H1 (cell line): ENCODE data around the gene DHX57. TPM values are rescaled to one million over a fixed set of nuclear protein-coding genes. Genes with fewer than 3 reads are reported as not detected.

Experiments
- CTCF ChIA-PET: fragments of 300-600 bp; sonication (Branson Sonifier 250); formaldehyde crosslinking; loops from one replicate; lab custom pipeline; 2021; ENCODE audit not compliant: partially characterized antibody; lab: Charles Lee
- POLR2A ChIA-PET: fragments of 300-600 bp; sonication (Branson Sonifier 250); formaldehyde crosslinking; loops from one replicate; lab custom pipeline; 2021; ENCODE audit warnings: inconsistent platforms; ENCODE audit not compliant: partially characterized antibody; lab: Charles Lee
- DNase-seq, 2 experiments: peaks; one replicate each; pipeline versions ENCODE4 v3.0.0 to v3.0.0-alpha.2; 2010 to 2022; ENCODE audit warnings: low spot score in 2 of 2, low read depth in 1 of 2, mixed read lengths in 1 of 2
- FAIRE-seq: peaks from 2 replicates; lab custom pipeline; 2011; peaks lifted over from hg19 to GRCh38; lab: Jason Lieb, UNC
- H2AFZ ChIP-seq: 2 replicates; pipeline ENCODE4 v1.8.1; 2012; ENCODE audit warnings: low read length, inconsistent platforms
- H2AK5ac ChIP-seq: 2 replicates; pipeline ENCODE4 v1.6.1; 2013; ENCODE audit warnings: low read depth, low read length
- H2BK120ac ChIP-seq: replicated peaks from 2 replicates; pipeline ENCODE3; 2013; ENCODE audit warnings: low read depth, low read length, inconsistent platforms
- H2BK12ac ChIP-seq: 2 replicates; pipeline ENCODE4 v1.6.1; 2013; ENCODE audit warnings: low read depth, low read length
- H2BK15ac ChIP-seq: 2 replicates; pipeline ENCODE4 v1.6.1; 2013; ENCODE audit warnings: low read length
- H2BK20ac ChIP-seq: 2 replicates; pipeline ENCODE4 v1.6.1; 2013; ENCODE audit warnings: low read length
- H2BK5ac ChIP-seq: 2 replicates; pipeline ENCODE4 v1.6.1; 2013; ENCODE audit warnings: low read depth, low read length
- H3K14ac ChIP-seq: 2 replicates; pipeline ENCODE4 v1.6.1; 2013; ENCODE audit warnings: inconsistent platforms; ENCODE audit not compliant: insufficient read length
- H3K18ac ChIP-seq: 2 replicates; pipeline ENCODE4 v1.6.1; 2013; ENCODE audit warnings: low read length; ENCODE audit errors: extremely low read depth
- H3K23ac ChIP-seq: 2 replicates; pipeline ENCODE4 v1.6.1; 2013; ENCODE audit warnings: inconsistent platforms; ENCODE audit not compliant: insufficient read length
- H3K23me2 ChIP-seq: 2 replicates; pipeline ENCODE4 v1.6.1; 2013; ENCODE audit warnings: low read depth, low read length
- H3K27ac ChIP-seq: 2 replicates; pipeline ENCODE4 v1.6.1; 2011; ENCODE audit warnings: low read depth, low read length, inconsistent platforms
- H3K27me3 ChIP-seq, 4 experiments: replicated peaks in 1 of 4; 1 replicate in 1 of 4; 2 replicates in 3 of 4; pipeline versions ENCODE4 v1.6.1 to v1.8.1; 2011 to 2013; ENCODE audit warnings: low read length in 3 of 4, mild to moderate bottlenecking in 3 of 4, inconsistent platforms in 2 of 4, mixed read lengths in 2 of 4, moderate library complexity in 1 of 4; ENCODE audit not compliant: control insufficient read depth in 3 of 4, insufficient read depth in 3 of 4; ENCODE audit errors: extremely low read depth in 1 of 4
- H3K36me3 ChIP-seq, 4 experiments: 2 replicates each; pipeline versions ENCODE4 v1.6.1 to v1.8.1; 2011 to 2013; ENCODE audit warnings: mild to moderate bottlenecking in 4 of 4, low read length in 3 of 4, moderate library complexity in 2 of 4, control low read depth in 1 of 4, inconsistent platforms in 1 of 4; ENCODE audit not compliant: insufficient read depth in 4 of 4, control insufficient read depth in 2 of 4
- H3K4ac ChIP-seq: replicated peaks from 2 replicates; pipeline ENCODE3; 2013; ENCODE audit warnings: low read length, low read depth, mixed read lengths, inconsistent platforms; ENCODE audit not compliant: insufficient read length
- H3K4me1 ChIP-seq, 4 experiments: replicated peaks in 1 of 4; 1 replicate in 1 of 4; 2 replicates in 3 of 4; pipeline versions ENCODE4 v1.6.1 to v1.8.1; 2011 to 2013; ENCODE audit warnings: low read length in 3 of 4, inconsistent platforms in 2 of 4, mixed read lengths in 1 of 4; ENCODE audit not compliant: insufficient read depth in 4 of 4, control insufficient read depth in 3 of 4
- H3K4me2 ChIP-seq, 2 experiments: 2 replicates each; pipeline versions ENCODE4 v1.6.1 to v1.8.1; 2011 to 2013; ENCODE audit warnings: low read depth in 2 of 2, low read length in 2 of 2, control low read depth in 1 of 2, inconsistent platforms in 1 of 2, mild to moderate bottlenecking in 1 of 2; ENCODE audit not compliant: insufficient read depth in 1 of 2
- H3K4me3 ChIP-seq, 4 experiments: fragments of 200-600, 300-600 bp in 1 of 4; sonication (generic), shearing (Covaris generic), sonication (Bioruptor Twin) in 1 of 4; 2 replicates each; pipeline versions ENCODE4 v1.5.1 to v1.8.1; 2011 to 2016; ENCODE audit warnings: low read length in 4 of 4, low read depth in 3 of 4, control low read depth in 2 of 4, inconsistent platforms in 2 of 4, mild to moderate bottlenecking in 2 of 4, mixed read lengths in 1 of 4, moderate library complexity in 1 of 4; ENCODE audit not compliant: insufficient read depth in 2 of 4; ENCODE audit errors: extremely low read depth in 1 of 4
- H3K56ac ChIP-seq: replicated peaks from 2 replicates; pipeline ENCODE3; 2013; ENCODE audit warnings: low read depth, mild to moderate bottlenecking, mixed read lengths, low read length, inconsistent platforms; ENCODE audit not compliant: insufficient read length
- H3K79me1 ChIP-seq: 2 replicates; pipeline ENCODE4 v1.6.1; 2013; ENCODE audit warnings: low read depth, low read length, control low read depth
- H3K79me2 ChIP-seq, 2 experiments: 2 replicates each; pipeline versions ENCODE4 v1.6.1 to v1.8.1; 2012 to 2013; ENCODE audit warnings: low read length in 2 of 2, mild to moderate bottlenecking in 2 of 2, inconsistent platforms in 1 of 2; ENCODE audit not compliant: insufficient read depth in 2 of 2, control insufficient read depth in 1 of 2
- H3K9ac ChIP-seq, 4 experiments: replicated peaks in 1 of 4; 1 replicate in 1 of 4; 2 replicates in 3 of 4; pipeline versions ENCODE4 v1.6.1 to v1.8.1; 2011 to 2013; ENCODE audit warnings: low read depth in 3 of 4, low read length in 3 of 4, control low read depth in 2 of 4, mild to moderate bottlenecking in 2 of 4, moderate library complexity in 2 of 4, inconsistent platforms in 1 of 4; ENCODE audit errors: extremely low read depth in 1 of 4
- H3K9me3 ChIP-seq, 2 experiments: 2 replicates each; pipeline versions ENCODE4 v1.6.1 to v1.8.1; 2012 to 2013; ENCODE audit warnings: mild to moderate bottlenecking in 2 of 2, moderate library complexity in 2 of 2, control low read depth in 1 of 2, inconsistent platforms in 1 of 2, low read depth in 1 of 2, low read length in 1 of 2, mixed read lengths in 1 of 2; ENCODE audit not compliant: insufficient read depth in 2 of 2
- H4K20me1 ChIP-seq, 2 experiments: replicated peaks in 1 of 2; 2 replicates each; pipeline versions ENCODE3 to v1.8.1; 2011 to 2013; ENCODE audit warnings: inconsistent platforms in 2 of 2, low read length in 2 of 2, mild to moderate bottlenecking in 1 of 2; ENCODE audit not compliant: insufficient read depth in 2 of 2, control insufficient read depth in 1 of 2
- H4K5ac ChIP-seq: 2 replicates; pipeline ENCODE4 v1.6.1; 2013; ENCODE audit warnings: low read length, low read depth, mixed read lengths, inconsistent platforms; ENCODE audit not compliant: insufficient read length
- H4K8ac ChIP-seq: 2 replicates; pipeline ENCODE4 v1.8.0; 2013; ENCODE audit warnings: mild to moderate bottlenecking, moderate library complexity, low read length, inconsistent platforms; ENCODE audit not compliant: insufficient read depth; ENCODE audit errors: extremely low read depth
- H4K91ac ChIP-seq: replicated peaks from 2 replicates; pipeline ENCODE3; 2013; ENCODE audit warnings: low read length, mixed read lengths, inconsistent platforms; ENCODE audit not compliant: insufficient read length
- CBX8 ChIP-seq: fragments of 300-800, 300-1000 bp; sonication (generic); IDR thresholded peaks from 2 replicates; pipeline ENCODE4 v1.7.1; 2016; ENCODE audit warnings: low read depth, low read length, borderline replicate concordance
- FOSL1 ChIP-seq: IDR thresholded peaks from 2 replicates; pipeline ENCODE4 v1.6.1; 2011; ENCODE audit warnings: mild to moderate bottlenecking, low read depth, low read length, moderate library complexity; ENCODE audit not compliant: insufficient read depth
- GABPA ChIP-seq: IDR thresholded peaks from 2 replicates; pipeline ENCODE4 v1.6.1; 2011; ENCODE audit warnings: mild to moderate bottlenecking, low read length, moderate library complexity, borderline replicate concordance; ENCODE audit not compliant: insufficient read depth
- JUN ChIP-seq: IDR thresholded peaks from 2 replicates; pipeline ENCODE4 v1.6.1; 2011; ENCODE audit warnings: low read depth, mild to moderate bottlenecking, improper control_type of control experiment, low read length
- NRF1 ChIP-seq: IDR thresholded peaks from 2 replicates; pipeline ENCODE4 v1.6.1; 2011; ENCODE audit warnings: mild to moderate bottlenecking, low read depth, low read length, improper control_type of control experiment
- PHF8 ChIP-seq: fragments of 200-600 bp; sonication (generic); conservative IDR thresholded peaks from 2 replicates; pipeline ENCODE4 v1.7.1; 2012; ENCODE audit warnings: low read depth, mild to moderate bottlenecking, inconsistent platforms, low read length, moderate library complexity
- SIRT6 ChIP-seq: IDR thresholded peaks from one replicate; pipeline ENCODE4 v1.7.1; 2012; ENCODE audit warnings: low read length, inconsistent platforms
- SP1 ChIP-seq: IDR thresholded peaks from 2 replicates; pipeline ENCODE4 v1.6.1; 2011; ENCODE audit warnings: low read depth, low read length
- SP4 ChIP-seq: IDR thresholded peaks from 2 replicates; pipeline ENCODE4 v1.6.1; 2012; ENCODE audit warnings: low read length, inconsistent platforms
- TCF12 ChIP-seq: IDR thresholded peaks from 2 replicates; pipeline ENCODE4 v1.6.1; 2011; ENCODE audit warnings: low read depth, mild to moderate bottlenecking, low read length
- TEAD4 ChIP-seq: IDR thresholded peaks from 2 replicates; pipeline ENCODE4 v1.6.1; 2012; ENCODE audit warnings: low read depth, low read length, inconsistent platforms, mixed read lengths
- WGBS, 2 experiments: shearing (Covaris generic) in 1 of 2; methylation state at CpG; one replicate each; pipeline versions ENCODE4 v1.1.6 to v1.1.7; 2013 to 2015; ENCODE audit warnings: low lambda C conversion rate in 2 of 2, mixed read lengths in 2 of 2, inconsistent platforms in 1 of 2, low coverage in 1 of 2, missing lambda C conversion rate in 1 of 2; ENCODE audit not compliant: insufficient replicate concordance in 2 of 2, insufficient coverage in 1 of 2, insufficient read length in 1 of 2; ENCODE audit errors: extremely low coverage in 1 of 2, missing lambda C conversion rate in 1 of 2; 5-methylcytosine and 5-hydroxymethylcytosine counted together
- polyA plus RNA-seq, 7 experiments: library from polyadenylated mRNA; depleted of rRNA in 3 of 7; stranded (reverse) in 5 of 7; unstranded in 2 of 7; fragments of >200 nt in 5 of 7; fragments of 200-250 nt in 2 of 7; gene quantifications; 1 replicate in 5 of 7; 2 replicates in 1 of 7; 4 replicates in 1 of 7; pipeline versions ENCODE4 v1.2.1 to v1.2.3, GENCODE V29; 2011 to 2013; ENCODE audit warnings: missing spikeins in 2 of 7, mixed read lengths in 2 of 7
- total RNA-seq: library from RNA; stranded (reverse); fragmentation: NEBNext Ultra II Directional; extraction: Animal tissue kit (Norgen Biotek cat#: 25700); gene quantifications from 2 replicates; pipeline ENCODE4 v1.2.1, GENCODE V29; 2021
- TF ChIP-seq, protein P1 (sequence below): IDR thresholded peaks from 2 replicates; pipeline ENCODE4 v1.6.1; 2011; ENCODE audit warnings: low read depth, mild to moderate bottlenecking, low read length; ENCODE audit not compliant: insufficient read depth

The DHX57 gene
- total and polyA plus RNA-seq, 2 of the 8 experiments (the other 6 are each of a cell fraction or from before 2014, with no cell fraction given): 10.7 to 32.9 TPM

DNA sequence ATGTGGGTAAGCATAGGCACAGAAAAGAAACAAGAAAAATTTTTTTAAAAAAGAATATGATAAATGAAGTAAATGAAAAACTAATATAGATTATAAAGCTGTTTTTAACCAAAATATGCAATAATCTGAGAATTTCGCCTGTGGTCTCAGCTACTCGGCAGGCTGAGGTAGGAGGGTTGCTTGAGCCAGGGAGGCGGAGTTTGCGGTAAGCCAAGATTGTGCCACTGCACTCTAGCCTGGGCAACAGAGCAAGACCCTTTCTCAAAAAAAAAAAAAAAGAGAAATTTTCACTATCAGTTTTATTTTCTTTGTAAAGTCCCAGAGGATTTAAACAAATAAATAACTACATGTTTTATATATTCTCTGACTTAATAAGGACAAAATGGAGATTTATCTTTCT lies 47.3 kb downstream of the DHX57 start:
- CTCF ChIA-PET: interaction anchor here (0.6 kb wide), 1 partner anchor 81 kb away, joined by 3 read pairs; no protein-coding TSS in a partner anchor

More for the DNA sequence above, 47.3 kb downstream of the DHX57 start:
- DNase-seq (no peak), FAIRE-seq (no peak)
- no peaks in the 10 kb centered on the region for H3K79me1 ChIP-seq
- H3K9me3 ChIP-seq: no peaks in the 10 kb centered on the region
- H2BK120ac ChIP-seq: no peak overlapping the region
- H3K23ac ChIP-seq: no peak overlapping the region
- no peak overlapping the region for H3K4ac ChIP-seq
- H2BK5ac ChIP-seq: no peak overlapping the region
- H3K27me3 ChIP-seq: no peaks in the 10 kb centered on the region
- H4K20me1 ChIP-seq: no peaks in the 10 kb centered on the region
- H3K4me3 ChIP-seq: no peak overlapping the region
- H3K79me2 ChIP-seq: no peaks in the 10 kb centered on the region
- no peak for TF ChIP-seq CBX8
- no peak for TF ChIP-seq TEAD4
- no peak for TF ChIP-seq JUN
- no peak for TF ChIP-seq TCF12
- no peak for TF ChIP-seq PHF8
- no peak for TF ChIP-seq NRF1
- TF ChIP-seq SP4: no peak
- no peak for TF ChIP-seq FOSL1
- TF ChIP-seq SP1: no peak
- no peak for TF ChIP-seq SIRT6
- TF ChIP-seq, protein P1, sequence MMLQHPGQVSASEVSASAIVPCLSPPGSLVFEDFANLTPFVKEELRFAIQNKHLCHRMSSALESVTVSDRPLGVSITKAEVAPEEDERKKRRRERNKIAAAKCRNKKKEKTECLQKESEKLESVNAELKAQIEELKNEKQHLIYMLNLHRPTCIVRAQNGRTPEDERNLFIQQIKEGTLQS: no peak
- TF ChIP-seq GABPA: no peak
- H2BK20ac ChIP-seq: no peak overlapping the region
- no peak overlapping the region for H3K56ac ChIP-seq
- H2BK15ac ChIP-seq: no peak overlapping the region
- no peak overlapping the region for H3K9ac ChIP-seq
- no peak overlapping the region for H3K14ac ChIP-seq
- peaks cover 0 to 3% (median 0%) of the 10 kb centered on the region in 4 experiments; a peak in 1 of 7 replicates for H3K4me1 ChIP-seq
- WGBS, 2 experiments: 93% methylated on average over 4 of the region's 4 CpGs; no CpG with 5 or more reads in 1 of the 2 experiments
- H3K36me3 ChIP-seq: peaks cover 3 to 26% (median 18%) of the 10 kb centered on the region in 4 experiments; a peak in 6 of 8 replicates
- H4K8ac ChIP-seq: no peak overlapping the region
- no peak overlapping the region for H3K18ac ChIP-seq
- POLR2A ChIA-PET: interaction anchor here (1.3 to 2.6 kb wide), 3 partner anchors 77 to 85 kb away, joined by 6 to 14 read pairs (median 6); partner anchors contain the start of gene SRSF7
- no peak overlapping the region for H2BK12ac ChIP-seq
- no peak overlapping the region for H4K91ac ChIP-seq
- no peak overlapping the region for H2AFZ ChIP-seq
- H2AK5ac ChIP-seq: no peak overlapping the region
- H3K23me2 ChIP-seq: no peaks in the 10 kb centered on the region
- H3K4me2 ChIP-seq: no peak overlapping the region
- no peak overlapping the region for H3K27ac ChIP-seq
- no peak overlapping the region for H4K5ac ChIP-seq
